G401 (cell line): ENCODE measurements around the gene GAN. TPM values are rescaled to one million over a fixed set of nuclear protein-coding genes. Genes with fewer than 3 reads are reported as not detected.

ENCODE experiments used
- DNase-seq: peaks from one replicate; pipeline ENCODE4 v3.0.0-alpha.2; 2015; ENCODE audit warnings: low spot score
- in situ Hi-C: cut with HindIII; loops from 2 replicates; pipeline ENCODE4 v1.10.0; 2016; ENCODE audit warnings: low sequenced_read_pairs, mixed read lengths
- total RNA-seq: library from RNA; depleted of rRNA; stranded (reverse); fragments of >200 nt; shearing (Covaris generic); gene quantifications from 2 replicates; pipeline ENCODE4 v1.2.3, GENCODE V29; 2014; rRNA removed

GAN gene
- total RNA-seq: 4.7 and 5.1 TPM in 2 replicates

DNA sequence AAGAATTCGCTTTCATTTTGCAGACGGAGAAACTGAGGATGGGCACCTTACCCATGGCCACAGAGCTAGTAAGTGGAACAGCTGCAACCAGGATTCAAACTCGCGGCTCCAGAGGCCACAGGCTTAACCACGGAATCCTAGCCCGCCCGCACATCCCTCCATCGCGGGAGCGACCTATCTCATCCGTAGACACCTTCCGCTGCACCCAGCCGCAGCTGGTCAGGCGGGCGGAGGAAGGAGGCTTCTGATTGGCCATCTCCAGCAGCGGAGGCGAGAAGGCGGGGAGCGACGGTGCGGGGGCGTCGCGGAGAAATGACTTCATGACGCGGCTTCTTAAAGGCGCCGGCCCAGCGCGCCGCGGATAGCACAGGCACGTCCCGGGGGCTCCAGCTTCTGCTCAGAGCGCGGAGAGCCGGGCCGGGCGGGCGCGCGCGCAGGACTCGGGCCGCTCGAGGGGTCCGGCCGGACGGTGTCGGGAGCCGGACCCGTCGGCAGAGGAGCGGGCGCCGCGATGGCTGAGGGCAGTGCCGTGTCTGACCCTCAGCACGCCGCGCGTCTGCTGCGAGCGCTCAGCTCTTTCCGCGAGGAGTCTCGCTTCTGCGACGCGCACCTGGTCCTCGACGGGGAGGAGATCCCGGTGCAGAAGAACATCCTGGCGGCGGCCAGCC is at the start of gene GAN:
Gene GAN, plus strand, starts transcription at position 360 of the 668 bp plus-strand sequence. Its CDS starts 152 bp downstream, at position 512.
- in situ Hi-C loops: no loop called here
- peak; percentile 96 for DNase-seq

GRCh38 chr16:81265052-81265451 is 49.7 kb upstream of the GAN start:
- in situ Hi-C loops: no loop called here
- no peak for DNase-seq

GRCh38 chr16:81265658-81266451 is 48.9 kb upstream of the GAN start:
- in situ Hi-C loops: no loop called here
- peak; percentile 13 for DNase-seq

GRCh38 chr16:81266680-81267095 is 48.1 kb upstream of the GAN start:
- DNase-seq: no peak
- in situ Hi-C loops: no loop called here

GRCh38 chr16:81268509-81268908 is 46.3 kb upstream of the GAN start:
- in situ Hi-C loops: no loop called here

GRCh38 chr16:81273223-81273950 is 41.4 kb upstream of the GAN start:
- DNase-seq: peak; percentile 10
- in situ Hi-C loops: no loop called here

More at GRCh38 chr16:81268509-81268908, 46.3 kb upstream of the GAN start:
- DNase-seq: no peak

- no peak for DNase-seq
- in situ Hi-C loops: no loop called here
Observed at GRCh38 chr16:81275064-81275532, 39.7 kb upstream of the GAN start.

DNA sequence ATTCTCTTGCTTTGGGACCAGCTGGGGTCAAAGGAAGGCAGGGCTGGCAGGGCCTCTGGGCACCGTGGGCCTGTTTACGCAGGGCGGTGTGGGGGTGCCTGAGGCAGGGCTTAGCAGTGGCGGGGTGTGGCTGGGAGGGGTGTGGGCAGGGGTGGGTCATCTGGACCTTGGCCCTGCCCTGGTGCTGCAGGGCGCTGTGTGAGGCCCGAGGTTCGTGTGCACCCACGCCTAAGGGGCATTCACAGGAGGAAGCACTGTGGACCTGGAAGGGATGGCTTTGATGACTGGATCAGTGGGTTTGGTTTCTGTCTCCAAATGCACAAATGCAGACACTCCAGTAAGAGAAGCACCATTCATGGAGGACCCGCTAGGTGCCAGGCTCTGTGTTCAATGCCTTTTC is 39.0 kb upstream of the GAN start:
- DNase-seq: no peak
- in situ Hi-C loops: no loop called here

- in situ Hi-C loops: no loop called here
- DNase-seq: peak; percentile 36
Observed at GRCh38 chr16:81276323-81276722, 38.4 kb upstream of the GAN start.

DNA sequence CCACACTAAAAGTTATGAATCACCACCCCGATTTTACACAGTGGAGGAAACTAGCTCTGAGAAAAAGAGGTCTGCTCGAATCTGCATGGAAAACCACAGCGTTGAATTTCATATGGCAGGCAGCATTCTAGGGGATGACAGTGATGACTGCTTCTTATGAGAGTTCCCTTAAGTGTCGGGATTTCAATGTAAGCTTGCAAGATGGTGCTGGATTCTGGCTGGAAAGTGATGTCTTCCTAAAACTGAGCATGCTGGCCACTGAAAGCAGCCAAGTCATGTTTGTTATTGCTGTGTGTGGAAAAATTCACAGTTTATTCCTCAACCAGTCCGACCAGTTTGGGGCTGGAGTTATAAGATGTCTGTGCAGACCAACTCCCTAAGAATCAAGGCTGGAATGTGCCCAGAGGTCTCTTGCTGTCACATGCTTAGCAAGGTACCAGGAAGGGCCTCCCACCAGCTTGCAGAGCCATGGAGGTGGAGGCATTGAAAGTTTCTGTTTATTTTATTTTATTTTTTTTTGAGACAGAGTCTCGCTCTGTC is 37.2 kb upstream of the GAN start:
- no peak for DNase-seq
- in situ Hi-C loops: no loop called here

- in situ Hi-C loops: no loop called here
- DNase-seq: no peak
Observed at GRCh38 chr16:81278526-81278925, 36.2 kb upstream of the GAN start.

DNA sequence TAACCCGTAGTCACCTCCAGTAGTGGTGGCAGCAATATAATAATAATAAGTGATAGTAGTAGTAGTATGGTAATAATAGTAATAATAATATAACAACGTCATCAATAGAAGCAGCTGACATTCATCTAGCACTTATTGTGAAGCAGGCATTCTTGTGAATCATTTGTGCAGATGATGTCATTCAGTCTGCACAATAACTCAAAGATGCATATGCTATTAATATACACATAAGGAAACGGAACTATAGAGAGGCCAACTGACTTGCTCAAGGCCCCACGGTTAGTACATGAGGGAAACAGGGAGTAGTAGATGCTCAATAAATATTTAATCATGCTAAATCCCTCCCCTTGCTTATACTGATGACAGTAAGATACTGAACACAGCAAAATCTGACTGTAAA is 35.4 kb upstream of the GAN start:
- no peak for DNase-seq
- in situ Hi-C loops: no loop called here

- in situ Hi-C loops: no loop called here
- DNase-seq: no peak
Observed at GRCh38 chr16:81280393-81280792, 34.4 kb upstream of the GAN start.

DNA sequence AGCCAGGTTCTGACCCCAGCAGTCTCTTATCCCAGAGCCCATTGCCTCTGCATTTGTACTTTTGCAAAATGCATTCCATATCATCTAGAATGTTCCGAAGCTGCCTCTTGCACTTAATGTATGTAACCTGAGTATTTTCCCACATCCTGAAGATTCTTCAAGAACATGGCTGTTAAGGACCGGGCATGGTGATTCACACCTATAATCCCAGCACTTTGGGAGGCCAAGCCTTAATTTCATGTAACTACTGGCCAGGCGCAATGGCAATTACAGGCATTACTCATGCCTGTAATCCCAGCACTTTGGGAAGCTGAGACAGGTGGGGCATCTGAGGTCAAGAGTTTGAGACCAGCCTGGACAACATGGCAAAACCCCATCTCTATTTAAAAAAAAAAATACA is 31.7 kb upstream of the GAN start:
- no peak for DNase-seq
- in situ Hi-C loops: no loop called here

DNA sequence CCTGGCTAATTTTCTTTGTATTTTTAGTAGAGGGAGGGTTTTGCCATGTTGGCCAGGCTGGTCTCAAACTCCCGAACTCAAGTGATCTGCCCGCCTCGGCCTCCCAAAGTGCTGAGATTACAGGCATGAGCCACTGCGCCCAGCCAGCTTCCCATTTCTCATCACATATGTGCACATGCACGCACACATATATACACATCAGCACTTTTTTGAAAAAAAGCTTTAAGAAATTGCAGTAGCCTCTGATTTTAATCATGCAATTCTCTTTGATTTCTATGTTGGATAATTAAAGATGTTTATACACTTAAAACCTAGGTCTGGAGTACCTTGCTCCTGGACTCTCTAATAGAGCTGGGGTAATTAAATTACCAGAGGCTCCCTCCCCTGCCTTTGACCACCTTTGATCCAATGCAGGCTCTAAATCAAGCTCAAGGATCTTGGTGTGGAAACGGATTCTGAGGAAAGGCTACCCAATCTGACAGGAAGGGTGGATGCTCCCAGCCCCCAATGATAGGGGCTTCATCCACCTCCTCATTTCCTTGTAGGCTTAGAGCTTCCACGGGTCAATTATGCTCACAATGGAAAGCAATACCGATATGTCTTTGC is 29.7 kb upstream of the GAN start:
- in situ Hi-C loops: no loop called here
- DNase-seq: no peak

DNA sequence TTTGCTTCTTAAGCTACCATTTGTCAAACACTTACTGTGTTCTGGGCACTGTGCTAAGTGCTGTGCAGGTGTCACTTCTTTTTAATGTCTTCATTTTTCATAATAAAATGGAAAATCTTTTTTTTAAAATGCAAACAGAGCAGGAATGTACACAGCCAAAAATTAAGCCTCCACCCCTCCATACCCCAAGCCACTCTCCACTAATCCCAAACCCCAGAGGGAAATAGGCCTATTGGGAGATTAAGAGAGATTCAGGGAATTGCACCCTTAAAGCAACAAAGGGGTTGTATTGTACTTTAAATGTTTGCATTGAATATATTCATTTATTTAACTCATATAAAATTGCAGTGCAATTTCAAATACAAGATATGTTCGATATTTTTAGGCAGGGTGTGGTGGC is 28.6 kb upstream of the GAN start:
- no peak for DNase-seq
- in situ Hi-C loops: no loop called here

DNA sequence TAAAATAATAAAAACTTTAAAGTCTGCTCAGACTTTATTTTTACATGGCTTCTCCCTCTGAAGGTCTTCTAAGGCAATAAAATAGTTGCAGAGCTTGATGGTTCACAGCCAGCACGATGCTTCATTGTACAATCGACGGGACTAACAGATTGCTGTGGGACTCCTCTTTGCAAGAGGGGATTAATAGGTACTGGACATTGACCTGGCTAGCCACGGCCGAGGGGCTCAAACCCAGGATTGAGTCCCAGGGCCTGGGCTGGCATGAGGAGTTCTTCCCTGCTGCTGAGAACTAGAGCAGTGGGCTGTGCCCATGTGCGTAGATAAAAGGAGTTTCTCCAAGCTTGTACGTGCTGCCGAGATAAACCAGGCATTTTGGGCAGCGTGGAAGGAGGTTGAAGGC is 23.6 kb upstream of the GAN start:
- in situ Hi-C loops: no loop called here
- no peak for DNase-seq

- in situ Hi-C loops: no loop called here
- no peak for DNase-seq
Observed at GRCh38 chr16:81292936-81293335, 21.8 kb upstream of the GAN start.
